C4-2B (cell line): Measurements from ENCODE around the gene SPSB3.
"Not testable (repeated sequence)": the region's sequence is repeated elsewhere in the genome, so short reads cannot be mapped to it uniquely, and the experiment has no call there.

ENCODE experiments used
- H3K27ac ChIP-seq: fragments of 450-650 bp; 2 replicates; pipeline ENCODE4 v1.5.1; 2017
- ZFX ChIP-seq: fragments of 450-650 bp; IDR thresholded peaks from 2 replicates; pipeline ENCODE4 v1.6.1; 2017
- TF ChIP-seq, protein P1 (sequence below): fragments of 450-650 bp; conservative IDR thresholded peaks from 2 replicates; pipeline ENCODE4 v1.5.1; 2017; ENCODE audit warnings: mild to moderate bottlenecking

The SPSB3 gene

GRCh38 chr16:1734816-1735215 lies 47.6 kb downstream of the SPSB3 start:
- no peak for TF ChIP-seq ZFX
- TF ChIP-seq, protein P1, sequence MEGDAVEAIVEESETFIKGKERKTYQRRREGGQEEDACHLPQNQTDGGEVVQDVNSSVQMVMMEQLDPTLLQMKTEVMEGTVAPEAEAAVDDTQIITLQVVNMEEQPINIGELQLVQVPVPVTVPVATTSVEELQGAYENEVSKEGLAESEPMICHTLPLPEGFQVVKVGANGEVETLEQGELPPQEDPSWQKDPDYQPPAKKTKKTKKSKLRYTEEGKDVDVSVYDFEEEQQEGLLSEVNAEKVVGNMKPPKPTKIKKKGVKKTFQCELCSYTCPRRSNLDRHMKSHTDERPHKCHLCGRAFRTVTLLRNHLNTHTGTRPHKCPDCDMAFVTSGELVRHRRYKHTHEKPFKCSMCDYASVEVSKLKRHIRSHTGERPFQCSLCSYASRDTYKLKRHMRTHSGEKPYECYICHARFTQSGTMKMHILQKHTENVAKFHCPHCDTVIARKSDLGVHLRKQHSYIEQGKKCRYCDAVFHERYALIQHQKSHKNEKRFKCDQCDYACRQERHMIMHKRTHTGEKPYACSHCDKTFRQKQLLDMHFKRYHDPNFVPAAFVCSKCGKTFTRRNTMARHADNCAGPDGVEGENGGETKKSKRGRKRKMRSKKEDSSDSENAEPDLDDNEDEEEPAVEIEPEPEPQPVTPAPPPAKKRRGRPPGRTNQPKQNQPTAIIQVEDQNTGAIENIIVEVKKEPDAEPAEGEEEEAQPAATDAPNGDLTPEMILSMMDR: no peak
- H3K27ac ChIP-seq: no peak overlapping the region

GRCh38 chr16:1734123-1734522 lies 48.2 kb downstream of the SPSB3 start:
- TF ChIP-seq, protein P1: no peak
- no peak for TF ChIP-seq ZFX
- no peak overlapping the region for H3K27ac ChIP-seq

DNA sequence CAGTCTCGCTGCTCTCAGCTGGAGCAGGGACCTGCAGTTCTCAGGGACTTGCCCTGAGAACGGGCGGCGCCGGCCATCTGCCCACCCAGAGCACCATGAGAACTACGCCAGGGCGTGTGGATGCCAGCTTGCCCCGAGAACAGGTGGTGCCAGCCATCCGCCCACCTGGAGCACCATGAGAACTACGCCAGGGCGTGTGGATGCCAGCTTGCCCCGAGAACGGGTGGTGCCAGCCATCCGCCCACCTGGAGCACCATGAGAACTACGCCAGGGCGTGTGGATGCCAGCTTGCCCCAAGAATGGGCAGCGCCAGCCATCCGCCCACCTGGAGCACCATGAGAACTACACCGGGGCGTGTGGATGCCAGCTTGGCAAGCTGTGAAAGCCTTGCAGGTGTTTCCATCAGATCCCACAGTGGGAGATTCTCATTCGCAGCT lies 49.8 kb downstream of the SPSB3 start:
- not testable (repeated sequence) for H3K27ac ChIP-seq

DNA sequence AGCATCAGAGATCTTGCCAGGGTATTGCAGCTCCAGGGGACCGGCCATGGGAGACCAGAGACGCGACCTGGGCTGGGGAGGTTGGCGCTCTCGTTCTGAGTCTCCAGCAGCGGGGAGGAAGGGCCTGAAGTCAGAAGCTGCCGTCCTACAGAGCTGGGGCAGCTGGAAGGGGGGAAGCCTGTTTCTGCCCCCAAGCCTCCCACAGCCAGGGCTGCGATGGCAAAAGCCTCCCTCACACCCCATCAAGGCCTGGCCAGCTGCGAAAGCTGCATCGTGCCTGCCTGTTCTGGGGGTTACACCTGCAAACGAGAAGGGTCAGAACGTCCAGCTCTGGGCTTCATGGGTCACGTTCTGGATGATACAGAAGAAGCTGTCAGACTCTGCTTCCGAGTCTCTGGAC lies 50.3 kb downstream of the SPSB3 start:
- peak overlapping the region; percentile 23; the same call in 1 of the 2 replicates for H3K27ac ChIP-seq
- no peak for TF ChIP-seq ZFX
- TF ChIP-seq, protein P1: no peak

- no peak for TF ChIP-seq ZFX
- TF ChIP-seq, protein P1: no peak
- H3K27ac ChIP-seq: peak overlapping the region; percentile 23; the same call in 1 of the 2 replicates
Measured at GRCh38 chr16:1731603-1732002, 50.8 kb downstream of the SPSB3 start.

DNA sequence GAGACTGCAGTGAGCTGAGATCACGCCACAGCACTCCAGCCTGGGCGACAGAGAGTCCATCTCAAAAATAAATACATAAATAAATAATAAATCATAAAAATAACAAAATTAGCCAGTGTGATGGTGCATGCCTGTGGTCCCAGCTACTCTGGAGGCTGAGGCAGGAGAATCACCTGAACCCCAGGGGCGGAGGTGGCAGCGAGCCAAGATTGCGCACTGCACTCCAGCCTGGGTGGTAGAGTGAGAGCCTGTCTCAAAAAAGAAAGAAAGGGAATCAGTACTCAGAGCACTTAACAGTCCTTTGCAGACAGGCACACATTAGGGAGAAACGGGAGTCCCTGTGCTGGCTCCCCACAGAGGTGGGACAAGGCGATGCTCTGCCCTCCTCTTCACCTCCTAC lies 51.3 kb downstream of the SPSB3 start:
- peak overlapping the region; percentile 23; the same call in 1 of the 2 replicates for H3K27ac ChIP-seq
- no peak for TF ChIP-seq ZFX
- TF ChIP-seq, protein P1: no peak

DNA sequence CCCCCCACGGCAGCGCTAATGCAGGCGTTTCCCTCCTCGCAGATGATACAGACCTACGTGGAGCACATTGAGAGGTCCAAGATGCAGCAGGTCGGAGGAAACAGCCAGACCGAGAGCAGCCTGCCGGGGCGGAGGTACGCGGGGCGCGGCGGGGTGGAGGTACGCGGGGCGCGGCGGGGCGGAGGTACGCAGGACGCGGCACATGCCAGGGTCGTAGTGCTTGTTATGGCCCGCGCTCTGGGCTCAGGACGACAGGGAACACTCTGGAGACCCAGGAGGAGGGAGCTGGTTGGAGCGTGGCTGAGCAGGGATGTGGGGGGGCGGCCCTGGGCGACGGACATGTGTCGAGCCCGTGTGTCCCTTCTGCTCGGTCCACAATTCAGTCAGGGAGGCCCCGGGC lies 52.9 kb downstream of the SPSB3 start:
- TF ChIP-seq, protein P1: no peak
- TF ChIP-seq ZFX: no peak

GRCh38 chr16:1729026-1729425 lies 53.3 kb downstream of the SPSB3 start:
- H3K27ac ChIP-seq: no peak overlapping the region
- TF ChIP-seq, protein P1: no peak
- TF ChIP-seq ZFX: no peak

More for the DNA sequence above, 52.9 kb downstream of the SPSB3 start:
- H3K27ac ChIP-seq: no peak overlapping the region
